Endometrium (tissue), 2 donors: ENCODE data around the gene DPP6.

Experiments used
- FAIRE-seq: peaks from 2 replicates; lab custom pipeline; 2012; peaks lifted over from hg19 to GRCh38; lab: Jason Lieb, UNC
- donor health status: control.
- donor health status: control.

Gene DPP6

DNA sequence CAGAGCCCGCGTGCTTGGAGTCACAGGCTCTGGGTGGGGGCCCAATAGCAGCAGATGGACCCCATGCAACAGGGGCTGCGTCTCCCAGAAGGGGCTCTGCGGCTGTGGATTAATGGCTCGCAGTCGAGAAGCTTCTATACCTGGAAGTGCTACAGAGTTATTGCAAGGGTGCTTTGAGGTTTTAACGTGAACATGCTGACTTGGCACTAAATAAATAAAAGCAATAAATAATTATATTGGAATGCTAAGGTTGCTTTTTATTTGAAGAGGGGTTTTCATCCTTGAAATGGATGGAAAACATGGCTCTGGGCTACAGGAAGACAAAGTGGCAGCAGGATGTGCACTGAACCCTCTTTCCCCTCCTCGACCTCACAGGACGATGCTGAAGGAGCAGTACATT lies 828.3 kb downstream of the DPP6 start:
- no peak for FAIRE-seq

DNA sequence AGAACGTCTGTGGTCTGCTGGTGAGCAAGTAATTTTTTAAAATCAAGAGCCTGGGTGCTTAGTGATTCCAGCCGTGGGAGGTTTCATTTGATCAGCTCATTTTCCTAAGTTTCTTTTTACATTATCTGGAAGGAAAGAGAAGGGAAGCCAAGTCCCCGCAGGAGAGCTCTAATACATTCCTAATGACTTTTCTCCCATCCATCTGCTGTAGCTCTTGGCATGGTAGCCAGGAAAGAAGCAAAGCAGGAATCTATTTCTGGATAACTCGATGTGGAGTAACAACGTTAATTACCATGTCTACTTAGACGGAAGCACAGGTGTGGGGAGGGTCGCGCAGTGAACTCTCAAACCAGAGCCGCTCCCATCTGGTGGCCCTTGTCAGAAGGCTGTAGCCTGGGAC lies 828.8 kb downstream of the DPP6 start:
- FAIRE-seq, result no peak

GRCh38 chr7:154881526-154881925 lies 829.3 kb downstream of the DPP6 start:
- FAIRE-seq, result no peak

GRCh38 chr7:154882931-154883474 lies 830.8 kb downstream of the DPP6 start:
- no peak for FAIRE-seq

- no peak for FAIRE-seq
Measured at GRCh38 chr7:154884348-154884920, 832.2 kb downstream of the DPP6 start.

DNA sequence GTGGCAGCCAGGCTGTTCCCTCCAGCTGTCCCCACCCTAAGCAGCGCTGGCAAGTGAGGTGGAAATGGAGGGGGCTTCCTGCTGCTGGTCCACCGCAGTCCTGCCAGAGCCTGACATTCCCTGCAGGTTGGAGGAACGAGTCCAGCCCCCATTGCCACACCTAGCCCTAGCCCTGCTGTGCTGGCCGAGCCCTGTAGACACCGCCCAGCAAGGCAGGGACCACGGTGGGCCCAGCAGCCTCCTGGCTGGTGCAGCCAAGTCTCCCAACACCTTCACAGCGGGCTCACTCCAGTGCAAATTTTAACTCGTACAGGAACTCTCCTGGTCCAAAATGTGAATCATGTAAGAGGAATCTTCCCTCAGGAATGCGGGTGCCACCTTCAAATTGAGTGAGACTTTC lies 834.4 kb downstream of the DPP6 start:
- FAIRE-seq, result no peak

- no peak for FAIRE-seq
Measured at GRCh38 chr7:154888690-154889089, 836.5 kb downstream of the DPP6 start.

GRCh38 chr7:154892459-154892858 lies 840.3 kb downstream of the DPP6 start:
- no peak for FAIRE-seq

DNA sequence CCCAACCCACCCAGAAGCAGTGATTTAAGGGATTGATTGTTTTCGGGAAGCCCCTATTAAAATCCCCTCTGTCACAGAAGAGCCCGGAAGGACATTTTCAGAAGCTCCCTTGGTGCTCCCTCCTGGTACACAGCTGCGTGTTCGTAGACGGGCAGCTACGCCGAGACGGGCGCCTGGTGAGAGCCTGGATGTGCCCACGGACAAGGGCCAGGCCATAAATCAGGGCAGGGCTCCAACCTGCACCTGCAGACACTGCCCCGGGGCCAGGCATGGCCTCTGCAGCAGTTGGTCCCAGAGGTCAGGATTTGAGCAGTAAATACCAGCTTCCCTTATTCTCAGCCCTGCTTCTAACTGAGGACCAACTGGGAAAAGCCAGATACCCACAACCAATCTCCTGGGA lies 843.9 kb downstream of the DPP6 start:
- FAIRE-seq, result no peak

DNA sequence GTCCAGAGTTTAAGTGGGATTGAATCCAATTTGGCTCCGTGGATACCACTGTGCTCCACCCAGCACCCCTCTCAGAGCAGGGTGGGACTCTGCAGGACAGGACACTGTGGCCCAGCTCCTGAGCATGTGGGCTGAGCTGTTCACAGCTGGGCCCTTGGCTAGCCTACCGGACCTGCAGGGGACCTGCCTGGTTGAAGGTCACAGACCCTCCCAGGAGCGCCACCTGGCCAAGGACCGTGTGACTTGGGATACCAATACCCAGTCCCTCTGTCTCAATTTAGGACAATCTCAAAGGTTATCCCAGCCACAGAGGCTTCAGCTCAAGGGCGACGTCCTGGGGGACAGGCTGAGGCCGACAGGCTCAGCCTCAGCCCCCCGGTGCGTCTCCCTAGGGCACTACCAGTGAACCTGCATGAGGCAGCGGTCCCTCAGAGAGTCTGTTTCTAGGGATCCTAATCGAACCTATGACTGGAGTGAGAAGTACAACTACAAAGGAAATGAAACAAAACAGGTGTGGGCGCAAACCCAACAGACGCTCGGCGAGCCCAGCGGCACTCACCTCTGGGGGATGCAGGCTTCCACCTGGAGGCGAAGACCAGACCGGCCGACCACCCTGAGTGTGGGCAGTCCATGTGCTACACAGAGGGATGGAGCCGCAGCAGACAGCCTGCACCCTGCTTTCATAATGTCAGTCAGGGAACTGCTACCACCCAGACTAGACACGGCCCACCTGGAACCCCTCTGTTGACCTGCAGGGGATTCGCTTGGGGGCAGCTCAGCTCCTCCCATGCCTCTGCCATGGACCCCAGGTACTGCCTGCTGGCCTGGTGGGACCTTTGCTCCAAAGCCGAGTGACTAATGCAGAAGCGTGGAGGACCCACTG lies 847.0 kb downstream of the DPP6 start:
- FAIRE-seq, result no peak

DNA sequence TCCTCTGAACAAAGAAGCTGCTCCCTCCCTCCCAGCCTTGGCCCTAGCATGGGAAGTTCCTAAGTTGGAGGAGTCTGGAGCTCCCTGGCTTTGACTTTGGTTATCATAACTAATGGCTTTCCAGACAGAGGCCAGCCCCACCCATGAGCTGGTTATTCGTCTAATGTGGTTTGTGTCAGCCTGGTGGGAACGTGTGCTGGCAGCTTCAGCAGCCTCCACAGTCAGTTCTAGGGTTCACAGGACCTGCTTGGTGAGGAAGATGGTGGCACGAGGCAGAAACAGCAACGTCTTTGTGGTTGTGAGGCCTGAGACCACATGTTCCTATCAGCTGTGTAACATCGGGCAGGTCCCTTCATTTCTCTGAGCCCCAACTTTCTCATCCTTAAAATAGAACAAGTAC lies 847.7 kb downstream of the DPP6 start:
- FAIRE-seq, result no peak

DNA sequence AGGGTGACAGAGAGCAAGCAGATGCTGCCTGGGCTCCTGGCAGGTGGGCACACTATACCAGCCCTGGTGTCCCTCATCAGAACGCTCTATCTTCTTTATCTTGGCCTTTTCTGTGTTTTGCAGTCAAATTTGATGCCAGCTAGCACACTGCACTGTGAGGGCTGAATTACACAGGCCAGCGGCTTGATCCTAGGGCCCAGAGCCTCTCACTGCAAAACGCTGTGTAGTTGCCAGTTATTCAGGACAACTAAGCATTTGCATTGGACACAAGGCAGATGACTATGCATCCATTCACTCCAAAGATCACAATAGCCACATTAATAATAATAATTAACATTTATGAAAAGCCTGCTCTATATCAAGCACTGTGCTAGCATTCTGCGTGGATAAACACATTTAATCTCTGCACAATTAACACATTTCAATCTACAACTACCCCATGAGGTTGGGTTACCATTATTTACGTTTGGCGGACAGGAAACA lies 850.4 kb downstream of the DPP6 start:
- FAIRE-seq, result no peak

DNA sequence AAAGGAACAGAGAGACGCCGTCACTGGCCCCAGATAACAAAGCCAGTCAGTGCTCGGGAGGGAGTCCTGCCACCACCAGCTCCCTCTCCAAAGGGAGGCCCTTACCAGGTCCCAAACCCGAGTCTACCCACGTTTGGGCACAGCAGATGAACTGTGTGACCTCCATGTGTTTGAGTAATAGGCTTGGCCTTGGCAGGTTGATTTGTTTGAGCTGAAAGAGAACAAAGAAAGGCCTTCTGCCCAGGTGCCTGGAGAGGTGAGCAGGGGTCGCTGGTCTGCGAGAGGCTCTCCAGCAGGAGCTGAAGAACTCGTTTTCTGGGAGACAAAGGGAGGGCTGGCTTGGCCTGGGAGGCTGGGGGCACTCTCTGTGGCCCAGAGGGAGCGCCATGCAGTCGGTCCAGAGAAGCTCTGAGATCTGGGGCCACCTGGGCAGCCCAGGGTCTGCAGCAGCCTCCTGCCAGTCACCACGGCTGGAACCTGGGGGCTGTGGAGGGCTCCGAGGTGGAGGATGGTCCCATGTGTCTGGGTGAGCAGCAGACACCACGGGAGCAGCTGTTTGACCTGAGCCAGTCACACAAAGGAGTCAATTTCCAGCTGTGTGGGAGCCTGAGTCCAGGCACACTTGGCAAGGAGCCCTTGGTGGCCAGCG lies 851.0 kb downstream of the DPP6 start:
- FAIRE-seq, result no peak

DNA sequence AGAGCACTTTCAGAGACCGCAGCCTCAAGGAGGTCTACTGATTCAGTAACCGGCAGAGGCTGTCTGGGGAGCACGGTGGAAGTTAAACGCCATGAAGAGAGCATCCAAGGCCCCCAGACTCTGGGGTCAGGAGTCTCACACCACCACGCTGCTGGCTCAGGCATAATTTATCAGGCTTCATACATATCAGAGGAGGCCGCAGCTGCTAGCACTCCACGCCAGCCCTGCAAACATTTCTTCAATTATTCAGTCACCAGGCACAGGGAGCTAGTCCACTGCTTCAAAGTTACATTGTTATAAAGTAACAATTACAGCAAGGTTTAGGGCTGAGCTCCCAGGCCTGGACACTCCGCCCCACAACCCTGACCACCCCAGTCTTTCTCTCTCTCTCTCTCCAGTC lies 852.9 kb downstream of the DPP6 start:
- no peak for FAIRE-seq

DNA sequence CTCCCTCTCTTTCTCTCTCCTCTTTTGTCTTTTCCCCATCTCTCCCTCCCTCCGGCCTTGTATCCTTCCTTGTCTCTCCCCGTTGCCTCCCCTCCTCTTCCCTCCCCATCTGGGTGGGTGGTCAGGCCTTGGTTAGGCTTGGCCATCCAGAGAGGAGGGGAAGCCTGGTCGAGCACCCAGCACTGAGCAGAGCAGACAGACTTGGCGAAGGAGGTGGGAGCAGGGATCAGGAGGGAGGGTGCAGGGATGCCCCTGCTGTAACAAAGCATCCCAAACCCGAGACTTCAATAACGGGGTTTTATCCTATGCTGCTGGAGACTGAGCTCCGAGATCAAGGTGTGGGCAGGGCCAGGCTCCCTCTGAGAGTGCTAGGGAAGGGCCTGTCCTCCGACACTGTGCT lies 853.4 kb downstream of the DPP6 start:
- no peak for FAIRE-seq

DNA sequence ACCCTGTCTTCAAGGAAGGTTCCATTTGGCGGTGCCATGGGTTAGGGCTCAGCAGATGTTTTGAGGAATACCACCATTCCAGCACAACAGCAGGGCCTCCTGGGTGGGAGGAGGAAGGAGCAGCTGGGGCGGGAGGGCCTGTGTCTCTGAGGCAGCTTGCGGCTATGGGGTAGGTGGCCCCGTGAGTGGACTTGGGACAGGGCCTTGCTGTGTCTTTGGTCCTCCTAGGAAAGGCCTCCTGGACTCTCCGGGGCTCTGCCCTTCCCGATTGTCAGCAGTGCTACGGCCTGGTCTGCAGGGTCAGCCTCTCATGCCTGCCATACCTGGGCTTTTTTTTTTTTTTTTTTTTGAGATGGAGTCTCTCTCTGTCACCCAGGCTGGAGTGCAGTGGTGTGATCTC lies 854.0 kb downstream of the DPP6 start:
- FAIRE-seq, result no peak

DNA sequence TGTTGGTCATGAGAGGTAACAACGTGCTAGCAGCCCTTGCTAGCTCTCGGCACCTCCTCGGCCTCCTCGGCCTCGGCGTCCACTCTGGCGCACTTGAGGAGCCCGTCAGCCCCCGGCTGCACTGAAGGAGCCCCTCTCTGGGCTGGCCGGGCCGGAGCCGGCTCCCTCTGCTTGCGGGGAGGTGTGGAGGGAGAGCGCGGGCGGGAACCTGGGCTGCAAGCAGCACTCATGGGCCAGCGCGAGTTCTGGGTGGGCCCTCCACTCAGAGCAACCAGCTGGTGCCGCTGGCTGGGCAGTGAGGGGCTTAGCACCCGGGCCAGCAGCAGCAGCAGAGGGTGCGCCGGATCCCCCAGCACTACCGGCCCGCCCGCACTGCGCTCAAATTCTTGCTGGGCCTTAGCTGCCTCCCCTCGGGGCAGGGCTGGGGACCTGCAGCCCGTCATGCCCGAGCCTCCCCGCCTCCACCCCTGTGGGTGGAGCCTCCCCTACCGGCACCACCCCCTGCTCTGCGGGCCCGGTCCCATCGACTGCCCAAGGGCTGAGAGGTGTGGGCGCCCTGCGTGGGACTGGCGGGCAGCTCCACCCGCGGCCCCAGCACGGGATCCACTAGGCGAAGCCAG lies 854.6 kb downstream of the DPP6 start:
- no peak for FAIRE-seq

DNA sequence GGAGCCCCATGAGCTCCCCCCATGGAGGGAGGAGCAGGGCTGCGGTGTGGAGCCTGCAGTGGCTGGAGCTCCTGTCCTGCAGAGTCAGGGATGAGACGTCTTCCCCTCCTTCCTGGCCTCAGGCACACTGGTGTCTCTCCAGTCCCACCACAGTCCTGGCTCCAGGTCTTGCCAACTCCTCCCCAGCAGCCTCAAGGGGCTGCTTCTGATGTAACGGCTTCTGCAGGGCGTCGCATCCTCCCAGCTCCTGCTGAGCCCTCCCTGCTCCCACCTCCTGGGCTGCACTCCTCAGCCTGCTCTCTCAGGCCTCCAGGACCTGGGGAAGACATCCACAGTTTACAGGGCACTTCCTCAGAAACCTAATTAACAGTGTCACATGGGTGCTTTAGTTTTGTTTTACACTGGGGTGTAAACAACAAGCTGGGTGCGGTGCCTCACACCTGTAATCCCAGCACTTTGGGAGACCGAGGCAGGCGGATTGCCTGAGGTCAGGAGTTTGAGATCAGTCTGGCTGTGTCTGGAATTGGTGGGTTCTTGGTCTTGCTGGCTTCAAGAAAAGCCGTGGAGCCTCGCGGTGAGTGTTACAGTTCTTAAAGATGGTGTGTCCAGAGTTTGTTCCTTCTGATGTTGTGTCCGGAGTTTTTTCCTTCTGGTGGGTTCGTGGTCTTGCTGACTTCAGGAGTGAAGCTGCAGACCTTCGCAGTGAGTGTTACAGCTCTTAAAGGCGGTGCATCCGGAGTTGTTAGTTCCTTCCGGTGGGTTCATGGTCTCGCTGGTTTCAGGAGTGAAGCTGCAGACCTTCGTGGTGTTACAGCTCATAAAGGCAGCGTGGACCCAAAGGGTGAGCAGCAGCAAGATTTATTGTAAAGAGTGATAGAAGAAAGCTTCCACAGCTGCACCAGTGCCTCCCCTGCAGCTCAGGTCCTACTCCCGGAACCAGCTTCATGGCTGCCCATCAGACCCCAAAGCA lies 855.7 kb downstream of the DPP6 start:
- FAIRE-seq, result no peak

- FAIRE-seq, result no peak
Measured at GRCh38 chr7:154909241-154910105, 857.3 kb downstream of the DPP6 start.

DNA sequence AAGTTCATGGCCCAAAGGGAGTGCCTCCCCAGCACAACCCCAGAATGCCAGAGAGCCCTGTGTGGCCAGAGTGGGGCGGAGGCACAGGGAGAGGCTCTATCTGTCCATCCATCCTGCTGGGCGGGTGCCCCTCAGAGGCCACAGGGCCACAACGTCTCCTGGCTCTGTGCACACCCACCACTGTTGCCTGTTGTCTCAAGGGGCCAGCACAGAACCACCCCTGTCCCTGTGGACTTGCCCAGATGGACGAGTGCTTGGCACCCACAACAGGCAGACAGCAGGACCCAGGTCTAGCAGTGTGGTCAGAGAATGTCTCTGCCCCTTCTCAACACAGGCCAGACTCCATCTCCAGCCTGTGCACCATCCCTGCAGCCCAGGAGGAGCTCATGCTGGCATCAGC lies 857.9 kb downstream of the DPP6 start:
- no peak for FAIRE-seq
